Ovary (tissue), 9 donors: ENCODE results near the gene SMAD5. TPM values are rescaled to one million over a fixed set of nuclear protein-coding genes. Genes with fewer than 3 reads are reported as not detected.

Experiments used
- DNase-seq, 5 donors: peaks; one replicate each; pipeline ENCODE4 v3.0.0-alpha.2; 2019 to 2020
- H3K27ac ChIP-seq, 2 donors: fragments of 200-600 bp; one replicate each; pipeline versions ENCODE4 v1.5.1 to v1.8.0; 2019 to 2022
- H3K27me3 ChIP-seq: fragments of 200-600 bp; one replicate; pipeline ENCODE4 v1.8.0; 2022
- H3K36me3 ChIP-seq: fragments of 200-600 bp; sonication (generic); one replicate; pipeline ENCODE4 v1.5.1; 2019
- H3K4me1 ChIP-seq: one replicate; pipeline ENCODE4 v1.8.1; 2013; ENCODE audit warnings: mild to moderate bottlenecking, moderate library complexity; ENCODE audit not compliant: insufficient read depth
- H3K4me3 ChIP-seq: fragments of 200-600 bp; sonication (generic); one replicate; pipeline ENCODE4 v1.5.1; 2017
- H3K9me3 ChIP-seq, 2 donors: fragments of 200-600 bp in 1 of 2; sonication (generic) in 1 of 2; one replicate each; pipeline versions ENCODE4 v1.5.1 to v1.8.1; 2013 to 2019; ENCODE audit warnings: mild to moderate bottlenecking in 1 of 2, moderate library complexity in 1 of 2
- EP300 ChIP-seq: sonication (generic); formaldehyde crosslinking; IDR thresholded peaks from one replicate; pipeline ENCODE4 v1.6.1; 2017; ENCODE audit warnings: antibody characterized with exemption
- POLR2A ChIP-seq: fragments of 450-650 bp; IDR thresholded peaks from one replicate; pipeline ENCODE4 v1.6.1; 2017; ENCODE audit warnings: antibody characterized with exemption, mild to moderate bottlenecking, moderate library complexity
- WGBS, 3 donors: extraction: QIAGEN DNeasy Blood & Tissue Kit in 1 of 3; methylation state at CpG; one replicate each; pipeline versions ENCODE4 v1.1.5 to v1.1.7; 2013 to 2017; 5-methylcytosine and 5-hydroxymethylcytosine counted together
- intact Hi-C, 4 donors: fragments of 100-400 bp; cut with DNase I; formaldehyde crosslinking; loops; one replicate each; pipeline versions ENCODE4 v1.11.0 to v1.15.1; 2022 to 2023
- polyA plus RNA-seq, 2 donors: library from polyadenylated mRNA; stranded (reverse); fragments of 200-250 nt in 1 of 2; fragments of 350-450 nt in 1 of 2; fragmentation: Illumina TruSeq in 1 of 2; extraction: RNeasy Lipid Tissue Mini Kit (QIAGEN cat#74804) in 1 of 2; gene quantifications; one replicate each; pipeline ENCODE4 v1.2.3, GENCODE V29; 2013 to 2014
- total RNA-seq, 7 donors: library from RNA; depleted of rRNA in 2 of 7; stranded (reverse); fragments of >200 nt in 2 of 7; fragmentation: NEBNext Ultra II Directional in 3 of 7; extraction: Animal tissue kit (Norgen Biotek cat#: 25700) in 3 of 7; gene quantifications; one replicate each; pipeline versions ENCODE4 v1.1.0 to v1.2.4, GENCODE V29; 2016 to 2023
- TF ChIP-seq, protein P1 (sequence below), 3 donors: fragments of 450-650 bp in 2 of 3; fragments of 200-600 bp in 1 of 3; IDR thresholded peaks; one replicate each; pipeline versions ENCODE4 v1.5.1 to v1.8.0; 2016 to 2022; ENCODE audit warnings: antibody characterized with exemption in 3 of 3, mild to moderate bottlenecking in 1 of 3
- donor health status: DM: no; HTN: no; CAD: no; lungs with moderate emphysema.
- donor health status: DM: no; HTN: no; CAD: no.
- donor health status: Bipolar disorder and iron deficiency.
- donor health status: DM: yes; HTN: yes; CAD: no.
- donor health status: DM: no; HTN: no; CAD: no.
- donor health status: DM: yes; HTN: yes; CAD: no.

SMAD5 gene
- total and polyA plus RNA-seq, 9 donors = 20.3 to 130 (median 108) TPM

DNA sequence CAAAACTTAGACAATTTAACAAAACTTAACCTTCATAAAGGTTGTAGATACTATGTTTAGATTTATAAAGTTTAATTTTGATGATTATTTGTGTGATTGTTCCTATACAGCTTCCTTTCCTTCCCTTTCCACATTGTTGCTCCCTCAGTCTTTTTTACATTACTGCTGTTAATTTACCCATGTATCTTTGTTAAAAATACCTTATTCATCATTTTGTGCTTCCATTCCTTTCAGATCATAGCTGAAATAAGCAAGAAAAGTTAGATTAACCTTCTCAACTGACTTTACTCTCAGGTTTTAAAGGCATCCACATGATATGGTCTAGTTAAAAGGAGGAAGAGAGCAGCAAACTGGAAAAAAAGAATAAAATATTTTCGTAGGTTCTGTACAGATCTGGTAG lies 2.0 kb downstream of the SMAD5 start:
- intact Hi-C loops = loop anchor here in 1 of 4 donors (10.0 kb wide), 1 partner anchor 50 kb away; no protein-coding TSS in a partner anchor
- Histone ChIP-seq H3K27ac (no peak overlapping the region), H3K4me1 (peaks cover 10% of the 10 kb centered on the region), H3K9me3 (no peaks in the 10 kb centered on the region), H3K36me3 (no peaks in the 10 kb centered on the region), H3K4me3 (peak overlapping the region; percentile 75), H3K27me3 (no peaks in the 10 kb centered on the region)
- no peak for TF ChIP-seq POLR2A
- TF ChIP-seq EP300 = no peak
- TF ChIP-seq, protein P1, sequence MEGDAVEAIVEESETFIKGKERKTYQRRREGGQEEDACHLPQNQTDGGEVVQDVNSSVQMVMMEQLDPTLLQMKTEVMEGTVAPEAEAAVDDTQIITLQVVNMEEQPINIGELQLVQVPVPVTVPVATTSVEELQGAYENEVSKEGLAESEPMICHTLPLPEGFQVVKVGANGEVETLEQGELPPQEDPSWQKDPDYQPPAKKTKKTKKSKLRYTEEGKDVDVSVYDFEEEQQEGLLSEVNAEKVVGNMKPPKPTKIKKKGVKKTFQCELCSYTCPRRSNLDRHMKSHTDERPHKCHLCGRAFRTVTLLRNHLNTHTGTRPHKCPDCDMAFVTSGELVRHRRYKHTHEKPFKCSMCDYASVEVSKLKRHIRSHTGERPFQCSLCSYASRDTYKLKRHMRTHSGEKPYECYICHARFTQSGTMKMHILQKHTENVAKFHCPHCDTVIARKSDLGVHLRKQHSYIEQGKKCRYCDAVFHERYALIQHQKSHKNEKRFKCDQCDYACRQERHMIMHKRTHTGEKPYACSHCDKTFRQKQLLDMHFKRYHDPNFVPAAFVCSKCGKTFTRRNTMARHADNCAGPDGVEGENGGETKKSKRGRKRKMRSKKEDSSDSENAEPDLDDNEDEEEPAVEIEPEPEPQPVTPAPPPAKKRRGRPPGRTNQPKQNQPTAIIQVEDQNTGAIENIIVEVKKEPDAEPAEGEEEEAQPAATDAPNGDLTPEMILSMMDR (IDR thresholded peaks at IDR 0.05) = no peak
- WGBS, 3 donors = 13 to 30% (median 18%) methylated on average over 1 of the region's 1 CpG
- no peak for DNase-seq

DNA sequence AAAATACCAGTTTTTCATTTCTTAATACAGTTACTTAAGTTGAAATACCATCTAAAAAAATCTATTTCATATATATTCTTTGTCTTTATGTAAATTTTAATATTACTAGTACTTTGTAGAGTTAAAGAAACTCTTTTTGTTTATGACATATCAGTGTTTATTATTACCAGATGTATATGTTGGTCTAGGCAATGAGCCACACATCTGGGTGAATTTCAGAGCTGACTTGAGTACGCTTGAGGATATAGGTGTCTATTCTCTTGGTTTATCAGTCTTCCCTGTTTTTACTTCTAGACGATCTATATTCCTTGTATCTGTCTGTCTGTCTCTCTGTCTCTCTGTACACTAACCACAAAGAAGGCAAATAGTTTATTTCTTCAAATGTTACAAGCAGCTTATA lies 2.9 kb downstream of the SMAD5 start:
- Histone ChIP-seq H3K4me1 (peaks cover 15% of the 10 kb centered on the region), H3K4me3 (no peak overlapping the region), H3K36me3 (no peaks in the 10 kb centered on the region), H3K9me3 (no peaks in the 10 kb centered on the region), H3K27ac (no peak overlapping the region), H3K27me3 (no peaks in the 10 kb centered on the region)
- intact Hi-C loops = loop anchor here in 1 of 4 donors (10.0 kb wide), 1 partner anchor 51 kb away; no protein-coding TSS in a partner anchor
- TF ChIP-seq POLR2A (no peak), EP300 (no peak)
- TF ChIP-seq, protein P1 (IDR thresholded peaks at IDR 0.05) = no peak
- WGBS, 3 donors = 60 to 68% (median 68%) methylated on average over 2 of the region's 2 CpGs
- no peak for DNase-seq

DNA sequence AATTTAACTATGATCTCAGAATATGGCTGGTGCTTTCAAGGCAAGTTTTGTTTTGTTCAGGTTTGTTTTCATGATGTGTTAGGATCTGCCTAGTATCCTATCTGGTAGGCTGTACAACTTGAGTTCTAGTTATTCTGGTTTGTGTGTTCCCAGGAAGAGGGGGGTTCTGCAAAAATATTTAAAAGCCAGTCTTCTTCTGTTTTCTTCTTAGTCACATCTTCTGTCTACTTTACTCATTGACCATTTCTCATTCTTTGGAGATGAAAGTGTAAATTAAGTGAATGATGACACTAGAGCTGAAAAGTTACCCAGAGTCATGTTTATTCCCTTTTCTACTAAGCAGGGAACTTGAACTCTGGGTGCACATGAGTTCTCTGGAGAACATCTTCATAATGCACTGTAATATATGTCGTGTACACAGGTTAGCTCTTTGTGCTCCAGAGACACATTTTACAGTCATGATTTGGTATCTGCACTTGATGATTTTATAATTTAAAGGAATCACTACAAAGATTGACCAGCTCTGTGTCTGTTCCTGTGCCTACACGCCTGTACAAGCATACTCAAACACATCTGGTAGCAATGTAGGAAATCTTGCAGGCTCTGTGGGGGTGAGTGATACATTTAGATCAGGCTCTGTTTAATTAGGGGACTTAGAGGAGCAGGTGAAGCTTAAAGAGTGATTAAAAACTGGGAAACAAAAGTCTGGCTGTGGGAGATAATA lies 5.0 kb downstream of the SMAD5 start:
- intact Hi-C loops = loop anchor here in 1 of 4 donors (10.0 kb wide), 1 partner anchor 53 kb away; no protein-coding TSS in a partner anchor
- 76 to 93% (median 80%) methylated on average over 2 of the region's 2 CpGs for WGBS, 3 donors

DNA sequence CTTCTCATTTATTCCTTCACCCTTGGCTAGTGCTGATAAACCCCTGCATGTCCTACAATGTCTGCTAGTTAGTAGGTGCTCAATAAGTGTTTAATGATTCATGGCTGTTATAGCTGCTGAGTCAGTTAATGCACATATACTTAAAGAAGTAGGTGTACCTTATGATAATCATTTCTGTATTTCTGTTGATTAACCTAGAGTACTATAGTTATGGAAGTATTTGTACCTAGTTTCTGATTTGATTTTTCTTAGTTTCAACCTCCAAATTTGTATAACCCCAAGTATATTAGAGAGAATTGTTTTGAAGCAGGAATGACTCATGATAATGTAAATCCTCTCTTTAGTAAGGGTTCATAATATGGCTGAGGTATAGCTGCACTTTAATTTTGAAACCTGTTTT lies 8.9 kb downstream of the SMAD5 start:
- Histone ChIP-seq H3K4me1 (peaks cover 15% of the 10 kb centered on the region), H3K27me3 (no peaks in the 10 kb centered on the region), H3K36me3 (no peaks in the 10 kb centered on the region), H3K4me3 (no peak overlapping the region), H3K27ac (no peak overlapping the region), H3K9me3 (no peaks in the 10 kb centered on the region)
- DNase-seq = no peak
- intact Hi-C loops = no loop called here
- TF ChIP-seq, protein P1 (IDR thresholded peaks at IDR 0.05) = no peak
- TF ChIP-seq POLR2A (no peak), EP300 (no peak)

More for the DNA sequence above, 5.0 kb downstream of the SMAD5 start:
- H3K36me3 ChIP-seq = no peaks in the 10 kb centered on the region
- DNase-seq = no peak
- H3K9me3 ChIP-seq = no peaks in the 10 kb centered on the region
- no peak overlapping the region for H3K4me3 ChIP-seq
- peaks cover 15% of the 10 kb centered on the region for H3K4me1 ChIP-seq
- TF ChIP-seq POLR2A (no peak), EP300 (no peak)
- TF ChIP-seq, protein P1 (IDR thresholded peaks at IDR 0.05) = no peak
- no peaks in the 10 kb centered on the region for H3K27me3 ChIP-seq
- no peak overlapping the region for H3K27ac ChIP-seq
